Tibial artery (tissue), 4 donors: ENCODE data around the gene DDA1.
"Not testable (repeated sequence)": the region's sequence is repeated elsewhere in the genome, so short reads cannot be mapped to it uniquely, and the experiment has no call there.

Experiments
- DNase-seq, 2 donors: peaks; one replicate each; pipeline ENCODE4 v3.0.0-alpha.2; 2019
- H3K27ac ChIP-seq, 2 donors: fragments of 200-600 bp; sonication (generic) in 1 of 2; 1 replicate in 1 of 2; 2 replicates in 1 of 2; pipeline ENCODE4 v1.5.1; 2018 to 2019; ENCODE audit warnings: mild to moderate bottlenecking in 1 of 2
- H3K27me3 ChIP-seq, 2 donors: fragments of 200-600 bp; sonication (generic) in 1 of 2; one replicate each; pipeline versions ENCODE4 v1.5.1 to v1.6.0; 2016 to 2019
- H3K36me3 ChIP-seq, 3 donors: fragments of 200-600 bp; sonication (generic) in 2 of 3; one replicate each; pipeline ENCODE4 v1.5.1; 2016 to 2019; ENCODE audit warnings: mild to moderate bottlenecking in 2 of 3
- H3K4me1 ChIP-seq, 4 donors: fragments of 200-600 bp; sonication (generic) in 2 of 4; 1 replicate in 3 of 4; 2 replicates in 1 of 4; pipeline ENCODE4 v1.5.1; 2016 to 2019
- H3K4me3 ChIP-seq, 2 donors: fragments of 200-600 bp; sonication (generic) in 1 of 2; 1 replicate in 1 of 2; 2 replicates in 1 of 2; pipeline ENCODE4 v1.5.1; 2018 to 2019; ENCODE audit warnings: mild to moderate bottlenecking in 2 of 2
- H3K9me3 ChIP-seq, 3 donors: fragments of 200-600 bp; sonication (generic) in 1 of 3; one replicate each; pipeline ENCODE4 v1.5.1; 2016 to 2019
- CTCF ChIP-seq, 2 experiments: fragments of 200-600 bp in 1 of 2; fragments of 450-650 bp in 1 of 2; IDR thresholded peaks; one replicate each; pipeline ENCODE4 v1.5.1; 2017 to 2019; ENCODE audit warnings: antibody characterized with exemption in 2 of 2, mild to moderate bottlenecking in 1 of 2, moderate library complexity in 1 of 2
- intact Hi-C: fragments of 100-400 bp; cut with DNase I; formaldehyde crosslinking; loops from one replicate; pipeline ENCODE4 v1.15.0; 2023; ENCODE audit warnings: low total_unique reads

DDA1 gene

GRCh38 chr19:17357078-17357666 lies 47.8 kb downstream of the DDA1 start:
- TF ChIP-seq CTCF (IDR thresholded peaks at IDR 0.05): no peak
- no peak overlapping the region for H3K4me3 ChIP-seq
- no peaks in the 10 kb centered on the region for H3K9me3 ChIP-seq
- H3K27me3 ChIP-seq: peaks cover 0 to 2% of the 10 kb centered on the region in 2 donors
- no peak for DNase-seq
- intact Hi-C loops: no loop called here
- H3K27ac ChIP-seq: peak overlapping the region in 1 of 2 donors; percentile 49
- peaks cover 0 to 11% (median 0%) of the 10 kb centered on the region in 4 donors for H3K4me1 ChIP-seq
- H3K36me3 ChIP-seq: no peaks in the 10 kb centered on the region

- Histone ChIP-seq H3K27me3 (no peaks in the 10 kb centered on the region), H3K4me1 (peaks cover 0 to 10% (median 0%) of the 10 kb centered on the region in 4 donors), H3K4me3 (no peak overlapping the region), H3K27ac (peak overlapping the region; percentile 16 to 49), H3K9me3 (no peaks in the 10 kb centered on the region), H3K36me3 (no peaks in the 10 kb centered on the region)
- intact Hi-C loops: no loop called here
- no peak for DNase-seq
- TF ChIP-seq CTCF (IDR thresholded peaks at IDR 0.05): no peak
Measured at GRCh38 chr19:17357724-17358123, 48.4 kb downstream of the DDA1 start.

GRCh38 chr19:17358395-17358794 lies 49.0 kb downstream of the DDA1 start:
- Histone ChIP-seq H3K27ac (peak overlapping the region in 1 of 2 donors; percentile 49), H3K4me1 (peaks cover 0 to 6% (median 0%) of the 10 kb centered on the region in 4 donors), H3K36me3 (no peaks in the 10 kb centered on the region), H3K9me3 (no peaks in the 10 kb centered on the region), H3K4me3 (no peak overlapping the region), H3K27me3 (no peaks in the 10 kb centered on the region)
- peak; percentile 41 to 84 for DNase-seq
- intact Hi-C loops: no loop called here
- TF ChIP-seq CTCF (IDR thresholded peaks at IDR 0.05): no peak

- intact Hi-C loops: no loop called here
- Histone ChIP-seq H3K9me3 (no peaks in the 10 kb centered on the region), H3K4me3 (no peak overlapping the region), H3K36me3 (no peaks in the 10 kb centered on the region), H3K27ac (no peak overlapping the region), H3K27me3 (no peaks in the 10 kb centered on the region), H3K4me1 (peaks cover 0 to 6% (median 0%) of the 10 kb centered on the region in 4 donors)
- DNase-seq: no peak
- no peak for TF ChIP-seq CTCF (IDR thresholded peaks at IDR 0.05)
Measured at GRCh38 chr19:17359905-17360800, 50.8 kb downstream of the DDA1 start.

- H3K27me3 ChIP-seq, H3K36me3 ChIP-seq, DNase-seq, H3K27ac ChIP-seq, H3K4me3 ChIP-seq, intact Hi-C loops, H3K9me3 ChIP-seq, H3K4me1 ChIP-seq: not testable (repeated sequence)
Measured at GRCh38 chr19:17363852-17364605, 54.7 kb downstream of the DDA1 start.
